GM20431 (cell line): Measurements from ENCODE around the gene MED13L.
"Not testable (repeated sequence)": the region's sequence is repeated elsewhere in the genome, so short reads cannot be mapped to it uniquely, and the experiment has no call there.

Experiments
- in situ Hi-C: fragments of 300-500 bp; cut with MseI, MboI; formaldehyde crosslinking; loops from one replicate; pipeline ENCODE4 v1.15.0; 2020; ENCODE audit warnings: low sequenced_read_pairs; ENCODE audit not compliant: unreplicated experiment

The MED13L gene

GRCh38 chr12:116304621-116305020 is 27.1 kb upstream of the MED13L start:
- in situ Hi-C loops, result no loop called here

DNA sequence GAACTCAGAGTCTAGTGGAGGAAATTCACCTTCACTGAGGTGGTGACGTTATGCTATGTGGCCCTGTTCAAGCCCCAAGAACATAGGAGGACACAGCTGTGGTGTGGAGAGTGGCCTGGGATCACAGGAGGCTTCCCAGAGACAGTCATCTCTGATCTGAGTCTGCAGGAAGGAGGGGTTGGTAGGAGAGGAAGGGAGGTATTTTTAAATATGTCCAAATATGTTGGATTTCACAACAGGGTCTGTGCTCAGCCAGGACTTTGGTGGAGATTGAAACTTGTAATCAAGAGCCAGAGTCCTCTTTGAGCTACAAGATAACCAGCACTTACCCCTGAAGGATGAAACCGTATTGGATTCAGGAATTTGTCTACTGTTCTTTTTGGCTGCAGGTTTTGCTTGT is 26.4 kb upstream of the MED13L start:
- in situ Hi-C loops, result no loop called here

GRCh38 chr12:116303066-116303465 is 25.6 kb upstream of the MED13L start:
- in situ Hi-C loops, result no loop called here

GRCh38 chr12:116302166-116303058 is 24.9 kb upstream of the MED13L start:
- in situ Hi-C loops, result no loop called here

DNA sequence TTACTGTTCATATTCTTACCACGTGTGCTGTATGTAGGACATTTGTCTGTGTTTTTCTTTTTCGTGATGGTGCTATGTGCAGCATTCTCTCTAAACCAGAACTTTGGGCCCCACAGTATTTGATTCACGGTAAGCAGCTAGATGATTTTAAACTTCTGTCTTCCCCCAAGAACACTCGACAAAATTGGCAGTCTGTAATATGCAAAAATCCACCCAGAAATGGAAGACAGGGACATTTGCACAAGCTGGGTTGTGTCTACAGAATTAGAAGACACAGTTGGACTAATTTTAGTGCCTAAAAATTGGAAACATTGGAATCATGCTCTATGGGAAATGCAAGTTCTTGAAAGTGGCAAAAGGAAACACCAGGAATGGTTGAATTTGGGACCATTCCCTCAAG is 24.1 kb upstream of the MED13L start:
- in situ Hi-C loops, result no loop called here

GRCh38 chr12:116299665-116300328 is 22.3 kb upstream of the MED13L start:
- in situ Hi-C loops, result no loop called here

DNA sequence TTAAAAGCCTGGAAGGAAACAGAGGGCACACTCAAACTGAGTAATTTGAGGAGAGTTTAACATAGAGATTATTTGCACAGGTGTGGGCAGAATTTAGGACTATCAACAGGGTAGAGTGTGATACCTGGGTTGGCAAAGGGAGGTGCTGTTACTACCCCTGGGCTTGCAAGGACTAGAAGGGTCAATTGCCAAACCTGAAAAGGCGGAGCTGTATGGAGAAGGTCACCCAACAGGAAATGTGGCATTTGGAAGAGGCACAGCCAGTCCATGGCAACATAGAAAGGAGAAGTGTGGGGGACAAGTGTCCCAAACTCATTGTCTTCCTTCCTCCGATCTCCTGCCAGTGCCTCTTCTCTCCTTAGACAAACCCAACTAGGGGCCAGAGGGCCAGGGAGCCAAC is 21.6 kb upstream of the MED13L start:
- in situ Hi-C loops, result no loop called here

- in situ Hi-C loops, result no loop called here
Measured at GRCh38 chr12:116298578-116298977, 21.1 kb upstream of the MED13L start.

GRCh38 chr12:116297224-116297834 is 19.8 kb upstream of the MED13L start:
- in situ Hi-C loops, result no loop called here

DNA sequence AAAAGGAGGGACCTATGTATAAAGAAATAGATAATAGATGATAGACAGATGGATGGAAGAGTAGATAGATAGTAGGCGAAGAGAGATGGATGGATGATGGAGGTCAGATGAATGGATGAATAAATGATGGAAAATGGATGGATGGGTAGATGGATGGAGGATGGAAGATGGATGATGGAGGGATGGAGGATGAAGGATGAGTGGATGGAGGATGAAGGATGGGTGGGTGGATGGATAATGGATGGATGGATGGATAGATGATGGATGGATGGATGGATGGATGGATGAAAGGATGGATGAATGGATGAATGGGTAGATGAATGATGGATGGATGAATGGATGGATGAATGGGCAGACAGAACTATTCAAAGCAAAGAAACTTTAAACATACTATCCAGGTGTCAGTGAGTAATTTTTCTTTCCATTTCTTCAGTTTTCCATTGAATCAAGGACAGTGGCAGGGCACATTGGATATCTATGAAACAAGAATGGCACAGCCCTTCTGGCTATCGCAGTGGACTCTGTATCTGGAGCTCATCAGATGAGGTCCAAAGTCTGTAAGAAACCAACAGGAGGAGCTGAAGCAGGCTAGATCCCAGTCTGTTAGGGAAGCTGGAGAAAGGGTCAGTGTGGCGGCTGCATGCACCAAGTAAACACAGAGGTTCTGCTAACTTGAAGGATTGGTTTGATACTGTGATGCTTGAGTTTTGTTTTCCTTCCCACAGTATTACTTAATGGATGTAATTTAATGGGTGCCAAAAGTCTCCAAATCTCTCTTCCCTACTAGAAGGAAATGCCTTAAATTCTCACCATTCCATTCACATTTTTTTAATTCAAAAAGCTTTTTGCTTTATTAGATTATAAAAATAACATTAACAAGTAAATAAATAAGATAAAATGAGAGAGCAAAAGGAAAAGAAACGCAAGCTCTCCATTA is 18.1 kb upstream of the MED13L start:
- in situ Hi-C loops, result no loop called here

DNA sequence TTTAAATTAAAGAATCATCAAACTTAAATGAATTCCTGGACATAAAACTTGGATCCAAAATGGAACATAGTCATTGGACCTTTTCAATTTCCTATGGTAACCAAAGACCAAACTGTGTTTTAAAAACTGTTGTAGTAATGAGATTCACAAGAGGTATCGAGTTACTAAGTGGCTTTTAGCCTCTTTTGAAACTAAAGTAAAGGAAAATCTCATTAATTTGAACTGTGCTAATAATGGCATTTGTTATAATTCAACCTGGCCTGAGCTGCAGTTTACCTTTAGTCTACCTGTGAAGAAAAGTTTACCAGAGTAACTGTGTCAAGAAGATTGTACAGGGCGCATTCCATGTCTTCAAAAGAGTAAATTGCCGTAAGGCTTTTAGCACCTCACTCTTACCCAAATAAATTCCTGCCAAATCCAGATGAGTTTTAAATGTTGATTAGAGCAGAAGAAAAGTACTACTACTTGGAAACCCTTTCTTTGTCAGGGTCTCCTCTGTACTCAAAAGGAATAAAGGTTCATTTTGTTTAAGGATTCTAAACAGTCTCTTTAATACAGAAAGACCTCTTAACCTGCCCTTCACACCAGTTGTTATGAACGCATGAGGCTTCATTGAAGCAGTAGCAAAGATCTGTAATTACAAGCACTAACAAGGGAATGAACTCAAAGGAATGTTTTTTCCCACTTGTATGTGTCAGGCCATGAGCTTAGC is 17.1 kb upstream of the MED13L start:
- in situ Hi-C loops, result no loop called here

GRCh38 chr12:116293687-116294453 is 16.4 kb upstream of the MED13L start:
- in situ Hi-C loops, result no loop called here

- in situ Hi-C loops, result no loop called here
Measured at GRCh38 chr12:116291218-116291617, 13.7 kb upstream of the MED13L start.

DNA sequence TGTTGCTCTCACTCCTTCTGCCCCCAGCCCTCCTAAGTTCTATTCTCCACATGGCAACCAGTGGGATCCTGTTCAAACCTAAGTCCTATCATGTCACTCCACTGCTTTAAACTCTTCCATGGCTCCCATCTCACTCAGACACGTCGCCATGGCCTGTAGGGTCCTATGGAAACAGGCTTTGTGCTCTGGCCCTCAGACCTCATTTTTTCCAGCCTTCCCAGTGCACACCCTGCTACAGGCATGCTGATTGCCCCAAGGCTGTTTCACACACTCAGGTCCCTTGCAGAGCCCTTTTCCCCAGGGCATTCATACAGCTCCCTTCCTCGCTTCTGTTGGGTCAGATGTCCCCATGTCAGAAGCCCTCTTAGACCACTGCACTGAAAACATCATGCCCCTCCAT is 11.2 kb upstream of the MED13L start:
- in situ Hi-C loops, result no loop called here

DNA sequence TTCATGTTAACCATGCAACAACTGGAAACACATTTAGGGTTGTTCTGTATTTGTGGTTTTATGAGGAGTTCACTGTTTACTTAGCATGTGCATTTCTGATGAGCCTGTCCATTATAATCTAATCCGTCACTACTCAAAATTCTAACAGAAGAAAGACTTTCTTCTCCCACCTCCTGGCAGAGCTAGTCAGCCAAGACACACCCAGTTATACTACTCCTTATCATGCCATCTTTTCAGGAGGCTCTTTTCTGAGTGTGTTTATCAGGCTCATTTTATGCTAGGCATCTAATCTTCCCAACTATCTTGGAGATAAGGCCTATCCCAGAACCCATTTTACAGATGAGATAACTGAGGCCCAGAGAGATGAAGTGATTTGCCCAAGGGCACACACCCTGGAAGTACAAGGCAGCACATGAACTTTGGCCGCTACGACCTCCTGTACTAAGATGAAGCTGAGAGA is 10.4 kb upstream of the MED13L start:
- in situ Hi-C loops, result no loop called here

DNA sequence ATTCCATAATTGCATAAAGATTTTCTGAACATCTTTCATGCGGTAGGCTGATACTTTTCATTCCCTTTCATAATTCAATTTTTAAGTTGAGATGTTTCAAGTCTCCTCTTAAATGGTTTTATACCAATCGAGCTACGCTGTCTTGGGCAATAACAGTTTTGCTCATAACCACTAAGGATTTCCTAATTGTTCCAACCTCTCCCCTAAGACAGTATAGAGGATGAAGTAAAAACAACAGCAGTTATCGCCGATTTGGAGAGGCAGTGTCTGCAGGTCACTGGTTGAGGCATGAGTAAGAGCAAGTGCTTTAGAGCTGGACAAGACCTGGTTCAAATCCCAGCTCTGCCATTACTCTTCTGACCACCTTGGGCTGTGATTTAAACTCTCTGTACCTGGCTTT is 6.9 kb upstream of the MED13L start:
- in situ Hi-C loops, result no loop called here

DNA sequence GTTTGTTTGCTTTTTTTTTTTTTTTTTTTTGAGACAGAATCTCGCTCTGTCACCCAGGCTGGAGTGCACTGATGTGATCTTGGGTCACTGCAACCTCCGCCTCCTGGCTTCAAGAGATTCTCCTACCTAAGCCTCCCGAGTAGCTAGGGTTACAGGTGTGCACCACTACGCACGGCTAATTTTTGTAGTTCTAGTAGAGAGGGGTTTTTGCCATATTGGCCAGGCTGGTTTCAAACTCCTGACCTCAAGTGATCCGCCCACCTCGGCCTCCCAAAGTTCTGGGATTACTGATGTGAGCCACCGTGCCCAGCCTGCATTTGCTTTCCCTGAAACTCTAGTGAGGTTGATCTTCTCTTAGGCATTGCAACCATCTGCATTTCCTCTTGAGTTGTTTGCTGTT is 6.4 kb upstream of the MED13L start:
- in situ Hi-C loops, result not testable (repeated sequence)

DNA sequence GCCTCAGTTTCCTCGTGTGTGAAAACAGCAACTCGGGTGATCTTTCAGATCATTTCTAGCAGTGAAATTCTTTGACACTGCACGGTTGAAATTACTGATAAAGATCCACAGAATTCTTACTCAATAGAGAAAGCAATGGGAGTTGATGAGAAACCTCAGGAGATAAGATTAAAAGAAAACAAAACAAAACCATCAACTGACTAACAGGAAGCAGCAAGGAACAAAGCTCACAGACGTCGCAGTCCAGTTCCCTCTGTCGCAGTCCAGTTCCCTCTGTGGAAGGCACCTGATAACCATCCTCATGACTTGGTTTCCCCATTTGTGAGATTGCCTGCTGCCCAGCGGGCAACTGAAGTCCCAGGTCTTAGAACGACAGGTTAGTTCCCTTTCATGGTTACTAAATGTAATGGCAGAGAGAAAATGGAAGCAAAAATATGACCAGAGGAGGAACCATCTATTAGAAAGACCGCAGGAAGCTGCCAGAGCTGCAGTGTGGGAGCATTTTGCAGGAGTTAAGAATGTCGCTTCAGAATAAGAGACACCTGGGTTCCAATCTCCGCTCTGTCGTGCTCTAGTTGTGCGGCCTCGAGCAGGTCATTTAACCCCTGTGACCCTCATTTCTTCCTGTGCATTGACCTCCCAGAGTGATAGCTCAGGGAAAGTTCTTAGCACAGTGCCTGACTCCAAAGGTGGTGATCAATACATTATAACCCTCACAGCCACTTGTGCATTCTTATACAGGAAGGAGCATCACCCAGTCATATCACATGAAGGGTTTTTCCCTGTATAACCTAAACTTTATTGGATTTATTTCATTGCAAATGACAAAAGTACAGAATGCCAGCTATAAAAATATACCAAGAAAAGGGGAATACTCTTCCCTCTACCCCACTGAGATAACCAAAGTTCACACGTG is 5.1 kb upstream of the MED13L start:
- in situ Hi-C loops, result no loop called here
